Activated T-cell treated with anti-CD3 and anti-CD28 coated beads for 1 hour (primary cell): ENCODE measurements around the gene LSM14B.
"Not testable (repeated sequence)": the region's sequence is repeated elsewhere in the genome, so short reads cannot be mapped to it uniquely, and the experiment has no call there.

Source experiments
- DNase-seq: peaks from one replicate; pipeline ENCODE4 v3.0.0-alpha.2; 2020; ENCODE audit warnings: low read depth

LSM14B gene

DNA sequence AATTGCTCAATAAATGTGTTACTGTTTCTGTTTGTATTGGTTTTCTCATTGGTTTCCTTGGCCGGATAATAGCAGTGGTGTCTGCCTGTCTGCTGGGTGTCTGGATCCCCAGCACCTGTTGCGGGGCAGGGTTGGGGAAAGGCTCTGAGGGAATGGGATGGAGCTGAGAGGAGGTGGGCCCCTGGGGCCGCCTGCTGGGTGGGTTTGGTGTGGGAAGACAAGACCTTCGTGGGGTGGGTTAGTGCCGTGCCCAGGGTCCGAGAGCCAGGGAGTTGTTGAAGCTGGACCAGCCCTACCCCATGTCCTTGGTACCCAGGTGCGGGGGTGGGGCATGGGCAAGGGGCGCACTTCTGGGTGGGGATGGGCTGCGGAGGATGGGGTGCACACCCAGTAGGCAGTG lies 25.3 kb downstream of the LSM14B start:
- no peak for DNase-seq

DNA sequence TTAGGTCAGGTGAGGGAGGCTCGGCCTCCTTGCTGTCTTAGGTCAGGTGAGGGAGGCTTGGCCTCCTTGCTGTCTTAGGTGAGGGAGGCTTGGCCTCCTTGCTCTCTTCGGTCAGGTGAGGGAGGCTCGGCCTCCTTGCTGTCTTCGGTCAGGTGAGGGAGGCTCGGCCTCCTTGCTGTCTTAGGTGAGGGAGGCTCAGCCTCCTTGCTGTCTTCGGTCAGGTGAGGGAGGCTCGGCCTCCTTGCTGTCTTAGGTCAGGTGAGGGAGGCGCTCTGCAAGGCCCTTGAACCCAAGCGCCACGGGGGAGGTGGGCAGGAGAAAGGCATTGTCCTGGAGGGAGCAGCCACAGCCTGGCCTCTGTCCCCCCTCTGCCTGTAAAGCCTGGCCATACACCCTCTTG lies 26.1 kb downstream of the LSM14B start:
- DNase-seq = not testable (repeated sequence)

GRCh38 chr20:62148908-62149314 lies 26.6 kb downstream of the LSM14B start:
- no peak for DNase-seq

- no peak for DNase-seq
Observed at GRCh38 chr20:62149532-62150309, 27.4 kb downstream of the LSM14B start.

- no peak for DNase-seq
Observed at GRCh38 chr20:62150310-62150575, 28.0 kb downstream of the LSM14B start.

DNA sequence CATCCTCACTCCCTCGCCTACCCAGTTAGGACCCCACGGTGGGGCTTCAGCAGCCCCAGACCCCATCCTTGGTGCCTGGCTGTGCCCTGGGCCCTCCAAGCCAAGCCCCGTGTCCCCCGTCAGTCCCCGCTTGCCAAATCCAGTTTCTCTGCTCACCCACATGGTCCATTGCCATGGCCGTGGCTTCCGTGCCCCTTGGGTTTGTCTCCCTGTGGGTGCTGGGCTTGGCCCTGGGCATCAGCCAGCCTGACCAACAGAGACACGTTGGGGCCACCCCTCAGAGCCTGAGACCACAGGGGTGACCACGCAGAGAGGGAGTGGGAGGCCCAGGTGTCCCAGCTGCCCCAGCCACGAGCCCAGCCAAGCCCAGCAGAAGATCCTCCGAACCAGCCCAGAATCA lies 28.9 kb downstream of the LSM14B start:
- no peak for DNase-seq

- no peak for DNase-seq
Observed at GRCh38 chr20:62151835-62152364, 29.6 kb downstream of the LSM14B start.

- no peak for DNase-seq
Observed at GRCh38 chr20:62155428-62156253, 33.4 kb downstream of the LSM14B start.

DNA sequence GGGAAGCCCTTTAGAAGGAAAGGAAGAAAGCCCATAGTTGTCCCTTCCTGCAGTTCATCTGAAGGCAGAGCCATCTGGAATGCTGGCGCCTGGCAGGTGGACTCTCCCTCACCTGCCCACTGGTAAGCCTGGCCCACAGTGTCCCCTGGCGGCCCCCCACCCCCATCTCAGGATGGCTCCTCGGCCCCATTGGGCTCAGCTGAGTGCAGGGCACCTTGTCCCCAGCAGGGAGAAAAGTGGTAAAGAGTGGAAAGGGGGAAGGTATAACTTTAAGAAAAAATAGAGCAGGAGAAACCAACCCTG lies 33.9 kb downstream of the LSM14B start:
- no peak for DNase-seq

DNA sequence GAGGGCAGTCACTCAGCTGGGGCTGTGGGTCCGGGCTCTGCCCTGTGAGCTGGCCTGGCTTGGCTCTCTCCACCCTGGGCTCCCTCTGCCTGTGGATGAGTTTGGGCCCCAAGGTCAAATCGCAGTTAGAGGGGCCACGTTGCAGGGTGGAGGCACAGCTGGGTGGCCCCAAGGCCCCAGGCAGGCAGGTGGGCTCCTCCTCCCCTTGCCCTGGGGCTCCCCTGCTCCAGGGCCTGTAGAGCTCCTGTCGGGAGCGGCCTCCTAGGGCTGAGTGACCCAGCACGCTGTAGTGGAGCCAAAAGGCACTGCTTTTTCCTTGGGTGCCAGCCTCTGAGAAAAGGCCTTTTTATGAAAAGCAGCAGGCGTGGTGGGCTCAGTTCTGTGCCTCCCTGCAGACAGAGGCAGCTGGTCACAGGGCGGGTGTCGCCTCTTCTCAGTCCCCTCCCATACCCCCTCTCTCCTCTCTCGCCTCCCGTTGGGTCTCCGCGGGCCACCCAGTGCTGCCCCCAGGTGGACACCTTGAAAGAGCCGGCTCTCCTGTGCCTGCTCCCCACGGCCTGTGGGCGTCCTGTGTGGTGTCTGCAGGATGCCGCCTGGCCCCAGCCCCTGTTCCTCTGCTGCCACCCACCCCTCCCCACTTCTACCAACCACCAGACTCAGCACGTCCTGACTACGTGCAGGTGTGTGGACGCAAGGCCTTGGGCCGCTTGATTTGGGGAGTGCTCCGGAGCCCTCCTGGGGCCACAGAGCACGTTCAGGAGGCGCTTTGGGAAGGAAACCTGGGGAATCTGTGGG lies 34.5 kb downstream of the LSM14B start:
- peak; percentile 74 for DNase-seq

DNA sequence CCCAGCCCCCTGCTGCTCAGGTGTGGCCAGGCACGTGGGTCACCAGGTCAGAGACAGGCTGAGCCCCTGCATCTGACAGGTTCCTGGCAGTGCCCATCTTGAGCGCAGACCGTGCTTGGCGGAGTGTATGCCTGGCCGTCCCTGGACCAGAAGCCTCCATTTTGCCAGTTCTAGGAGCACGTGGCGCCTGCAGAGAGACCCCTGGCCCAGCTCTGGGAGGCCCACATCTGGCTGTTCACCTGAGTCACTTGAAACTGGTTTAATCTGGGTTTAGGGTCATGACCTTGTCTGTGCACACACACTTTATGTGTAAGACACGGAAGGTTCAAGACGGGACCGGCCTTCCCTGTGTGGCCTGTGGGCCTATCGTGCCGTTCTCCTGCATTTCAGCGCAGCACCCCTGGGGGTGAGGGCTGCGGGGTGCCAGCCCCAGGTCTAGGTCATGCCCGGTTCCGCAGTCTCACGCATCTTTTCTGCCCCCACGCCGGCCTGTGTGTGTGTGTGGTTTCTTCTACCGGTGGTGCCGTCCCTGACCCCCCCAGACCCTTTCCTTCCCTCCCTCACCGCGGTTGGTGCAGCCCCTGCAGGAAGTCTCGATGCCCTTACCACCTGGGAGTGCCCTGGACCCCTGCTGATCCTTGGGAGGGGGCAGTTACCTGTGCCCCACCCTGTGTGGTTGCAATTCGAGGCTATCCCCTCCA lies 35.3 kb downstream of the LSM14B start:
- no peak for DNase-seq

DNA sequence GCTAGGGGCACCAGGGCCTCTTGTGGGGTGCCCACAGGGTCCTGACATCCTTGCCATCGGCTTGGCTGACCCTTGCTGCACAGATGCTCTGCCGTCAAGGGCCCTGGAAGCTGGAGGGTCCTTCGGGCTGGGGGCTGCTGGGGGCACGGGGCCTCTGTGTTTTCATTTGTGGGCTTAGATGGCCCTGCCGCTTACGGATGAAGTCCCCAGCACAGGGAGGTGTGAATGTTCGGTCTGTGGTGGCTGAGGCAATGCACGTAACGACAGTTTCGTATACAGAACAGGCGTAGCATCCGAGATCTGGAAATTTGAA lies 35.8 kb downstream of the LSM14B start:
- no peak for DNase-seq

DNA sequence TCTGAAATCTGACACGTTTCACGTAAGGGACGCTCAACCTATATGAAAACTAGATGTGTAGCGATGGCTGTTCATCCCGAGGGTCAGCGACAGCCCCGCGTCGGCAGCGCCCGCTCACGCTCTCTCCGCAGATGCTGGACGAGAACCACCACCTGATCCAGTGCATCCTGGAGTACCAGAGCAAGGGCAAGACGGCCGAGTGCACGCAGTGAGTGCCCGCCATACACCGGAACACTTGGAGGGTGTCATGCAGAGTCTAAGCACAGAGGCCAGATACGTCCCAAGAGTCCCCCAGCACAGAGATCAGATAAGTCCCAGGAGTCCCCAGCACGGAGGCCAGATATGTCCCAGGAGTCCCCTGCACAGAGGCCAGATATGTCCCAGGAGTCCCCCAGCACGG lies 36.3 kb downstream of the LSM14B start:
- DNase-seq = no peak

DNA sequence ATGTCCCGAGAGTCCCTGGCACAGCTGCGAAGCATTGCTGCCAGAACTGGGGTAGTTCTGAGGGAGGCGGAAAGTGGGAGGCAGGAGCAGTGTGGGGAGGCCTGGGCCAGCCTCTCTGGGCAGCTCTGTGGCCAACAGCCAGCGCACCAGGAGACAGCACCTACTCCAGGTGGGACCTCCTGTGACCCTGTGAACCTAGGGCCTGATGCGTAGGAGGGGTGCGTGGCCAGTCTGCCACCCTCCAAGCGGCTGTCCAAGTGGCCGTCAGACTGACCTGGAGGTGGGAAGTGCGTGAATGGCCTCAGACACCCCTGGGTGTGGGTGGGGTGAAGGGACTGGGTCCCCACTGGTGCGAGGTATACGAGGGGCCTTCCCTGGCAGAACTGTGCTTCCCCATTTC lies 36.8 kb downstream of the LSM14B start:
- DNase-seq = no peak

GRCh38 chr20:62159839-62160238 lies 37.6 kb downstream of the LSM14B start:
- DNase-seq = no peak

GRCh38 chr20:62160253-62160652 lies 38.0 kb downstream of the LSM14B start:
- DNase-seq = no peak

GRCh38 chr20:62160876-62161275 lies 38.6 kb downstream of the LSM14B start:
- no peak for DNase-seq

DNA sequence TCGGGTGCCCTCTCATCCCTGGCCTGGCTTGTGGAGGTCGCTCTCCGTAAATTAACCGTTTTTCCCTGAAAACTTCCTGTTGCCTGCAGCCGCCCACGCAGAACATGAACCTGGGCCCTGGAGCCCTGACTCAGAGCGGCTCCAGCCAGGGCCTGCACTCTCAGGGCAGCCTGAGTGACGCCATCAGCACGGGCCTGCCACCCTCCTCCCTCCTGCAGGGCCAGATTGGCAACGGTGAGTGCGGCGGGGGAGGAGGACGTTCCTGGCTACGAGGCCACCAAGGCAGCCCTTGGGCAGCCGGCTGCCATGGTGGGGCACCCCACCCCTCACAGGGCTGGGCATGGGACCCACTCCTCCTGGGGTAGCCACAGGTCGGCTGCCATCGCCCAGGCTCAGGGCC lies 39.1 kb downstream of the LSM14B start:
- no peak for DNase-seq

DNA sequence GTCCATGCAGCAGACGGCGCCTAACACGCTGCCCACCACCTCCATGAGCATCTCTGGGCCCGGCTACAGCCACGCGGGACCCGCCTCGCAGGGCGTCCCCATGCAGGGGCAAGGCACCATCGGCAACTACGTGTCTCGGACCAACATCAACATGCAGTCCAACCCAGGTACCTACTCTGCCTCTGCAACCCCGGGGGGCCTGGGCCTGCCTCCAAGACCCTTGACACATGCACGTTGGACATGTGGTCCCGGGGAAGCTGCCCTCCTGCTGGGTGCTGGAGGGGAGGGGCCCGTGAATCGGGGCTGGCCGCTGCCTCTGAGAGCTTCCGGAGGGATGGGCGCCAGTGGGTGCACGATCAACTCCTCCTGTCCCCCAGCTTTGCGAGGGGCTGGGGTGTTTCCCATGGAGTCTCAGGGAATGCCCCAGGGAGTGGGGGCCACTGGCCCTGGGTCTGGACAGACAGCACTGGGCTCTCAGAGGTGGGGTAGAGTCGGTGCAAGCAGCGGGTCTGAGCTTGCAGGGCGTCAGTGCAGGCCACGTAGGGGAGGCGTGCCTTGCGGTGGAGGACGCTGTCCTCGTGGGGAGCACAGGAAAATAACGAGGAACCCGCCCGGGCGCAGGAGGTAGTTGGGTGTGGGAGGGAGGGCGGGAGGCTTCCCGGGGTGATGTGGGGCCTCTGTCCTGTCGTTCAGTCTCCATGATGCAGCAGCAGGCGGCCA lies 40.6 kb downstream of the LSM14B start:
- DNase-seq = no peak

DNA sequence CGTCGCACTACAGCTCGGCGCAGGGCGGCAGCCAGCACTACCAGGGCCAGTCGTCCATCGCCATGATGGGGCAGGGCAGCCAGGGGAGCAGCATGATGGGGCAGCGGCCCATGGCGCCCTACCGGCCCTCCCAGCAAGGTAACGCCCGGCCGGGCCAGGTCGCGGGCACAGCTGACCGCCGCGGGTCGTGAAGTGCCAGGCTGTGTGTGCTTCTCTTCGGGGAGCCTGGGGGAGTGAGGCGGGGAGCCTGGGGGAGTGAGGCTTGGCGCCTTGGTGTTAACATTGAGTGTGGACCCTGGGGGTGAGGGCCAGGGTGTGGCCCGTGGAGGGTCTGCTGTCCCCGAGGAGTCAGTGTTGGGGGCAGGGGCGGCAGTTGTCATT lies 41.2 kb downstream of the LSM14B start:
- DNase-seq = no peak

DNA sequence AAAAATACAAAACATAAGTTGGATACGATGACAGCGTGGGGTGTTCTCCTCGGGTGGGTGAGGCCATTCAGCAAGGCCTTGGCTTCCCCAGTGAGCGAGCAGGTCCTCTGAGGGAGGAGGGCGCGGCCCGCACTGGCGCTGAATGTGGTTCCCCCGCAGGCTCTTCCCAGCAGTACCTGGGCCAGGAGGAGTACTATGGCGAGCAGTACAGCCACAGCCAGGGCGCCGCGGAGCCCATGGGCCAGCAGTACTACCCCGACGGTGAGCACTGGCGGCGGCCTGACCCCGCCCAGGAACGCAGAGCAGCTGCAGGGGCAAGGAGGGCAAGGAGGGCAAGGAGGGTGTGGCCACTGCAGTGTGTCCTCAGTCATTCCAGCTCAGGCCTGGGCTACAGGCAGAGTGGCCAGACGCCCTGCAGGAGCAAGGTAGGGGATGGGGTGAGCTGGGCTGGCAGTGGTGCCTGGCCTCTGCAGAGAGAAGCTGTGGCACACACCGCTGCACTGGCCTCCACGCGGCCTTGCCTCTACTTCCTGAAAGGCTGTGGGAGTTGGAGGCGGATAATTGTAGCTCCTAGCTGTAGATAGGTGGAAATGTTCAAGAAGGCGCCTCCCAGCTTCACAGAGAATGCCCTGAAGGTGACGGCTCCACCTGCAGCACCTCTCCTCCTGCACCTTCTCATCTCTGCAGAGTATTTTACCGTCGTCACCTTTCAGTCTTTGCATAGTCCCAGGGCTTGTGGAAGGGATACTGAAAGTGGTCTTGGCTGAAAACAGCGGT lies 41.9 kb downstream of the LSM14B start:
- DNase-seq = no peak
